HG03575 (cell line): Measurements from ENCODE around the gene NAGS.
"Not testable (repeated sequence)": the region's sequence is repeated elsewhere in the genome, so short reads cannot be mapped to it uniquely, and the experiment has no call there.

Experiments
- ATAC-seq: cut with Tn5 transposase; IDR thresholded peaks from one replicate; pipeline ENCODE4 v1.9.1; 2021; ENCODE audit not compliant: unreplicated experiment, insufficient number of reproducible peaks, low FRiP score; ENCODE audit errors: extremely low read depth

Gene NAGS

GRCh38 chr17:44029736-44030135, 25.3 kb downstream of the NAGS start:
- no peak for ATAC-seq

- ATAC-seq: no peak
Measured at GRCh38 chr17:44030482-44030881, 26.1 kb downstream of the NAGS start.

GRCh38 chr17:44033861-44034408, 29.5 kb downstream of the NAGS start:
- no peak for ATAC-seq

- ATAC-seq: not testable (repeated sequence)
Measured at GRCh38 chr17:44034688-44035087, 30.3 kb downstream of the NAGS start.

GRCh38 chr17:44037471-44037870, 33.0 kb downstream of the NAGS start:
- ATAC-seq: no peak

- no peak for ATAC-seq
Measured at GRCh38 chr17:44038604-44039011, 34.2 kb downstream of the NAGS start.

- no peak for ATAC-seq
Measured at GRCh38 chr17:44039829-44040635, 35.6 kb downstream of the NAGS start.

- ATAC-seq: no peak
Measured at GRCh38 chr17:44043272-44043696, 38.9 kb downstream of the NAGS start.

- ATAC-seq: no peak
Measured at GRCh38 chr17:44044071-44044470, 39.6 kb downstream of the NAGS start.

GRCh38 chr17:44045486-44045885, 41.1 kb downstream of the NAGS start:
- ATAC-seq: no peak

GRCh38 chr17:44046893-44047292, 42.5 kb downstream of the NAGS start:
- not testable (repeated sequence) for ATAC-seq

- ATAC-seq: no peak
Measured at GRCh38 chr17:44049294-44050060, 45.1 kb downstream of the NAGS start.

- no peak for ATAC-seq
Measured at GRCh38 chr17:44053125-44053872, 48.9 kb downstream of the NAGS start.
